Neuron (in vitro differentiated cells): ENCODE measurements around the gene MAPKAPK2.

ENCODE experiments used
- H2AFZ ChIP-seq: one replicate; pipeline ENCODE4 v1.6.1; 2013; ENCODE audit warnings: low read depth, mild to moderate bottlenecking, inconsistent platforms, low read length, moderate library complexity
- H3K27me3 ChIP-seq: one replicate; pipeline ENCODE4 v1.6.1; 2013; ENCODE audit warnings: low read length; ENCODE audit not compliant: insufficient read depth
- H3K36me3 ChIP-seq: one replicate; pipeline ENCODE4 v1.6.1; 2013; ENCODE audit warnings: low read length; ENCODE audit not compliant: insufficient read depth
- H3K4me1 ChIP-seq: one replicate; pipeline ENCODE4 v1.6.1; 2013; ENCODE audit warnings: low read length; ENCODE audit not compliant: insufficient read depth
- H3K4me3 ChIP-seq: 2 replicates; pipeline ENCODE4 v1.5.1; 2013; ENCODE audit warnings: mild to moderate bottlenecking, low read length, moderate library complexity
- H3K9me3 ChIP-seq: one replicate; pipeline ENCODE4 v1.6.1; 2013; ENCODE audit warnings: low read length

MAPKAPK2 gene

GRCh38 chr1:206653715-206654459 lies 30.8 kb upstream of the MAPKAPK2 start:
- no peaks in the 10 kb centered on the region for H3K27me3 ChIP-seq
- H3K36me3 ChIP-seq: peaks cover 6% of the 10 kb centered on the region
- H3K4me3 ChIP-seq: no peak overlapping the region
- H3K4me1 ChIP-seq: peaks cover 15% of the 10 kb centered on the region
- H3K9me3 ChIP-seq: no peaks in the 10 kb centered on the region
- no peak overlapping the region for H2AFZ ChIP-seq

DNA sequence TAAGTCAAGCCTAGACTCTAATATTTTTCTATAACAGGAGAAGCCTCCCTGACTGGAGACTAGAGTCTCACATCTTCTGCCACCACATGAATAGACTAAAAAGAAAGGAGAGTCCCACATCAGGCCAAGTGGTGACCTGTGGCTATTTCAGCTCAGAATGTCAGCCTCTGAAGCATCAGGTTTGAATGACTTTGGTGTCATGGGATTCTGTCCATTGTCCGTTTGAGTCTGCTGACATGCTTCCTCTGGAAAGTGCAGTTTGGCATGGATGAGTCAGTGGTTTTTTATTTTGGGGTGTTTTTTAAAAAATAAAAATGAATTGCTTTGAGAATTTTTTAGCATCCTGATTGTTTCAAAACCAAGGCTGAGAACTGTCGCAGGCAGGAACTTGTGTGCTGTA lies 29.9 kb upstream of the MAPKAPK2 start:
- H3K4me1 ChIP-seq: peaks cover 17% of the 10 kb centered on the region
- no peaks in the 10 kb centered on the region for H3K9me3 ChIP-seq
- peaks cover 2% of the 10 kb centered on the region for H3K27me3 ChIP-seq
- H3K4me3 ChIP-seq: no peak overlapping the region
- no peak overlapping the region for H2AFZ ChIP-seq
- no peaks in the 10 kb centered on the region for H3K36me3 ChIP-seq

- Histone ChIP-seq H3K4me3 (no peak overlapping the region), H3K4me1 (peaks cover 17% of the 10 kb centered on the region), H3K27me3 (peaks cover 2% of the 10 kb centered on the region), H3K9me3 (no peaks in the 10 kb centered on the region), H3K36me3 (no peaks in the 10 kb centered on the region), H2AFZ (no peak overlapping the region)
Observed at GRCh38 chr1:206655471-206655882, 29.2 kb upstream of the MAPKAPK2 start.

DNA sequence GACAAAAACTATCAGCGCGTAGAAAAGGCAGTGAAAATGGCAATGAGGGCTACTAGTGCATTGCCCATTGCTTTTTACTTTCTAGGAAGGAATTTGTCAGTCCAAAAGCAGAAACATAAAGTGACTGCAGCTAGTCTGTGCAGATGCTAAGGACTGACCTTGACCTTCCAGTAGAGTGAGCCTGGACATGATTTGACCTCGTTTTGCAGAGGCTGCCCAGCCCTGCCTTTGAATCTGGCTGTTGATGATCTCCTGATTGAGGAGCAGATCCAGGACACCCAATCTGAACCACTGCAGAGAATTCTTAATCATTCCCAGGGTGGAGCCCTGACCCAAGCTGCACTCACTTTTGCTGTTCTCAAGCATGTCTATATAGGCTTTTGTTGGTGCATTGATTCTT lies 27.8 kb upstream of the MAPKAPK2 start:
- peaks cover 17% of the 10 kb centered on the region for H3K4me1 ChIP-seq
- peaks cover 2% of the 10 kb centered on the region for H3K27me3 ChIP-seq
- no peaks in the 10 kb centered on the region for H3K36me3 ChIP-seq
- H3K9me3 ChIP-seq: no peaks in the 10 kb centered on the region
- no peak overlapping the region for H2AFZ ChIP-seq
- H3K4me3 ChIP-seq: no peak overlapping the region

GRCh38 chr1:206657751-206658150 lies 27.0 kb upstream of the MAPKAPK2 start:
- H3K27me3 ChIP-seq: peaks cover 7% of the 10 kb centered on the region
- H2AFZ ChIP-seq: no peak overlapping the region
- H3K4me3 ChIP-seq: no peak overlapping the region
- peaks cover 17% of the 10 kb centered on the region for H3K4me1 ChIP-seq
- H3K36me3 ChIP-seq: no peaks in the 10 kb centered on the region
- no peaks in the 10 kb centered on the region for H3K9me3 ChIP-seq

- Histone ChIP-seq H2AFZ (no peak overlapping the region), H3K27me3 (peaks cover 13% of the 10 kb centered on the region), H3K9me3 (no peaks in the 10 kb centered on the region), H3K4me1 (peaks cover 17% of the 10 kb centered on the region), H3K36me3 (no peaks in the 10 kb centered on the region), H3K4me3 (no peak overlapping the region)
Observed at GRCh38 chr1:206658264-206658980, 26.3 kb upstream of the MAPKAPK2 start.

DNA sequence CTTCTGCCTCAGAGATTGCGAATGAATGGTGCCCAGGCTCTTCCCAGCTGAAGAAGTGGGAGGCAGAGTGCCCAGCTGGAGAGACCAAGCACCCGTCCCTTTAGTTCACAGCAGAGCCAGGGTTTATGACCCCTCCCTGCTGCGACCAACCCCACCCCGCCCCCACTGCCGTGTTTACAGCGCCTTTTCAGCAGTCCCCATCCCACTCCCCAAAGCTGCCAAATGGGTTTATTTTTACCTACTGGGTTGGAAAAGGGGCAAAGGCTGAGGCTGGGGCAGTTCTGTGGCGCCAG lies 25.8 kb upstream of the MAPKAPK2 start:
- Histone ChIP-seq H3K36me3 (no peaks in the 10 kb centered on the region), H3K27me3 (peaks cover 16% of the 10 kb centered on the region), H3K4me3 (no peak overlapping the region), H3K4me1 (peaks cover 17% of the 10 kb centered on the region), H2AFZ (no peak overlapping the region), H3K9me3 (no peaks in the 10 kb centered on the region)

DNA sequence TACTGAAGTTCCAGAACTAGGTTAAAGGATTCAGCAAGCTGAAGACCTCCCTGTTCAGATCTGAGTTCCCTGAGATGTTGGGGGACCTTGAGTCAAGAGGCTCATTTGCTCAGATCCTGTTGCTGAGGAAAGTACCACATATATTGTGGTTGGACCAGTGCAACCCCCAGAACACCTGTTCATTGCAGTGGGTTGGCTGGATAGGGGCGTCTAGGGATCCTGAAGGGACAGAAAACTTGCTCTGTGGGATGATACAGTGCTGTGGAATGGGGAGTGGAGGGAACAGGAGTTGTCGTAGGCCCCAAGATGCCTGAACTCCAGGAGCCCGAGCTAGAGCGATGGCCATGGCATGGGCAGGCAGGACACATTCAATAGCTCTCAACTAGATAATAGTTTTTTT lies 24.6 kb upstream of the MAPKAPK2 start:
- H3K27me3 ChIP-seq: peaks cover 19% of the 10 kb centered on the region
- H2AFZ ChIP-seq: no peak overlapping the region
- H3K4me3 ChIP-seq: no peak overlapping the region
- H3K9me3 ChIP-seq: no peaks in the 10 kb centered on the region
- peaks cover 7% of the 10 kb centered on the region for H3K4me1 ChIP-seq
- no peaks in the 10 kb centered on the region for H3K36me3 ChIP-seq

DNA sequence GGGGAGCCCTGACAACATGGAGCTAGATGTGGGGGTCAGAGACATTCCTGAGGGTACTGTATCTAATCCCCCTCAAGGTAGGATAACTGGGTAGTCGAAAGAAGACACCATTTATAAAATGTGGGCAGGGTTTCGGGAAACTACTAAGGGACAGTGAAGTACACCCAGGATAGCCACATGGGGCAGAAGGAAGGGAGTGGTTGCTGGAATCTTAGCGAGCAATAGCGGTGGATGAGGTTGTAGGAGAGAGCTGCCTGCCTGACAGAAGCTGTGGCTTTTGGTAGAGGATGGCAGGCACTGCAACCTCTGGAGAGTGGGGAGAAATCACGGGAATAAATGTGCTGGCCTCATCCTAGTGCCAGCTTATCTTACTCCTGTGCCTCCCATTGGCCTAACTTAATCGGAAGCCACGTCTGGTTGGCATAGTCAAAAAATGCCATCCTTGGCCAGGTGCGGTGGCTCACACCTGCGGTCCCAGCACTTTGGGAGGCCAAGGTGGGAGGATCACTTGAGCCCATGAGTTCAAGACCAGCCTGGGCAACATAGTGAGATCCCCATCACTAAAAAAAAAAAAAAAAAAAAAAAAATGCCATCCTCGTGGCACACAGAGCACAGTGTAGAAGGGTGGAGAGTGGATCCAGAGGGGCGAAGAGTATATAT lies 23.4 kb upstream of the MAPKAPK2 start:
- Histone ChIP-seq H3K27me3 (peaks cover 19% of the 10 kb centered on the region), H3K4me1 (peaks cover 5% of the 10 kb centered on the region), H3K9me3 (no peaks in the 10 kb centered on the region), H2AFZ (no peak overlapping the region), H3K36me3 (no peaks in the 10 kb centered on the region), H3K4me3 (no peak overlapping the region)

- no peaks in the 10 kb centered on the region for H3K36me3 ChIP-seq
- H2AFZ ChIP-seq: no peak overlapping the region
- peaks cover 5% of the 10 kb centered on the region for H3K4me1 ChIP-seq
- H3K9me3 ChIP-seq: no peaks in the 10 kb centered on the region
- no peak overlapping the region for H3K4me3 ChIP-seq
- peaks cover 19% of the 10 kb centered on the region for H3K27me3 ChIP-seq
Observed at GRCh38 chr1:206662396-206663092, 22.2 kb upstream of the MAPKAPK2 start.

- Histone ChIP-seq H3K9me3 (no peaks in the 10 kb centered on the region), H3K27me3 (peaks cover 26% of the 10 kb centered on the region), H3K4me1 (peaks cover 5% of the 10 kb centered on the region), H3K36me3 (no peaks in the 10 kb centered on the region), H2AFZ (no peak overlapping the region), H3K4me3 (no peak overlapping the region)
Observed at GRCh38 chr1:206663362-206663761, 21.3 kb upstream of the MAPKAPK2 start.

DNA sequence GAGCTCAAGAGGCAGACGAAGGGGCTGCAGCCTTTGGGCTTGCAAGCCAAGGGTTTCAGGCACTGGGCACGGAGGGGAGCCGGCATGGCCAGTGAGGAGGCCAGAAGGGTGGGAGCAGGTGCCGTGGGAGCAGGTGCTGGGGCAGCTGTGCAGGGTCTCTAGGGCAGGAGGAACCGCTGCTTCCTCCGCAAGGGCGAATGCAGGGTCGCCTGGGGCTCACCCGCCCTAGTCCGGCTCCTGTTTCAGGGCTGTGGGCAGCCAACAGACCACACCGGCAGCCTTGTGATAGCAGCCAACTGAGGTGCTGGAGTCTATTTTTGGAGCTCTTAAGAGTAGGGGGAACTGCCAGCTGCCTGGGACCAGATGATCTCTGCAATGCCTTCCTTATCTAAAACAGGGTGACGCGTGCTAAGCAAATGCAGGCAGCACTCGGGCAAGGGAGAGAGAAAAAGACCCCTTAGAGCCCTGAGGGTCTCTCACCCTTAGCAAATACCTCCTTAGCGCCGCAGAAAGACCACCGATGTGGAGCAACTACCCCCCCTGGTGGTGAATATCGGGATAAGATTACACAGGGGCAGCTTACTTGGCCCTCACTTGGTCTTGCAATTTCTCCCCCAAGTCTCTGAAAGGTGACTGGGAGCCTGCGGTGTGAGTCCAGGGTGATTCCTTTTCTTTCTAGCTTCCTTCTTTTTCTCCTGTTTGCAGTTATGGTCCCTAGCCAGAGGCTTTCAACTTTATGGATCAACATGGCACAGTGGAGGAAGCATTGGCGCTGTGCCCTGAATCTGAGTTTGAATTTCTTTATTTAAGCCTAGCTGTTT lies 20.7 kb upstream of the MAPKAPK2 start:
- peaks cover 28% of the 10 kb centered on the region for H3K27me3 ChIP-seq
- H3K4me1 ChIP-seq: peaks cover 4% of the 10 kb centered on the region
- H3K4me3 ChIP-seq: no peak overlapping the region
- H2AFZ ChIP-seq: no peak overlapping the region
- H3K9me3 ChIP-seq: no peaks in the 10 kb centered on the region
- no peaks in the 10 kb centered on the region for H3K36me3 ChIP-seq
